H1 (cell line): ENCODE data around the gene RIPK4. TPM values are rescaled to one million over a fixed set of nuclear protein-coding genes. Genes with fewer than 3 reads are reported as not detected.
A peak's percentile ranks its signal among the peaks of the same experiment; 100 is the strongest.

Source experiments
- CTCF ChIA-PET: fragments of 300-600 bp; sonication (Branson Sonifier 250); formaldehyde crosslinking; loops from one replicate; lab custom pipeline; 2021; ENCODE audit not compliant: partially characterized antibody; lab: Charles Lee
- POLR2A ChIA-PET: fragments of 300-600 bp; sonication (Branson Sonifier 250); formaldehyde crosslinking; loops from one replicate; lab custom pipeline; 2021; ENCODE audit warnings: inconsistent platforms; ENCODE audit not compliant: partially characterized antibody; lab: Charles Lee
- DNase-seq, 2 experiments: peaks; one replicate each; pipeline versions ENCODE4 v3.0.0 to v3.0.0-alpha.2; 2010 to 2022; ENCODE audit warnings: low spot score in 2 of 2, low read depth in 1 of 2, mixed read lengths in 1 of 2
- FAIRE-seq: peaks from 2 replicates; lab custom pipeline; 2011; peaks lifted over from hg19 to GRCh38; lab: Jason Lieb, UNC
- H2AFZ ChIP-seq: 2 replicates; pipeline ENCODE4 v1.8.1; 2012; ENCODE audit warnings: low read length, inconsistent platforms
- H2AK5ac ChIP-seq: 2 replicates; pipeline ENCODE4 v1.6.1; 2013; ENCODE audit warnings: low read depth, low read length
- H2BK120ac ChIP-seq: replicated peaks from 2 replicates; pipeline ENCODE3; 2013; ENCODE audit warnings: low read depth, low read length, inconsistent platforms
- H2BK12ac ChIP-seq: 2 replicates; pipeline ENCODE4 v1.6.1; 2013; ENCODE audit warnings: low read depth, low read length
- H2BK15ac ChIP-seq: 2 replicates; pipeline ENCODE4 v1.6.1; 2013; ENCODE audit warnings: low read length
- H2BK20ac ChIP-seq: 2 replicates; pipeline ENCODE4 v1.6.1; 2013; ENCODE audit warnings: low read length
- H2BK5ac ChIP-seq: 2 replicates; pipeline ENCODE4 v1.6.1; 2013; ENCODE audit warnings: low read depth, low read length
- H3K14ac ChIP-seq: 2 replicates; pipeline ENCODE4 v1.6.1; 2013; ENCODE audit warnings: inconsistent platforms; ENCODE audit not compliant: insufficient read length
- H3K18ac ChIP-seq: 2 replicates; pipeline ENCODE4 v1.6.1; 2013; ENCODE audit warnings: low read length; ENCODE audit errors: extremely low read depth
- H3K23ac ChIP-seq: 2 replicates; pipeline ENCODE4 v1.6.1; 2013; ENCODE audit warnings: inconsistent platforms; ENCODE audit not compliant: insufficient read length
- H3K23me2 ChIP-seq: 2 replicates; pipeline ENCODE4 v1.6.1; 2013; ENCODE audit warnings: low read depth, low read length
- H3K27ac ChIP-seq: 2 replicates; pipeline ENCODE4 v1.6.1; 2011; ENCODE audit warnings: low read depth, low read length, inconsistent platforms
- H3K27me3 ChIP-seq, 4 experiments: replicated peaks in 1 of 4; 1 replicate in 1 of 4; 2 replicates in 3 of 4; pipeline versions ENCODE4 v1.6.1 to v1.8.1; 2011 to 2013; ENCODE audit warnings: low read length in 3 of 4, mild to moderate bottlenecking in 3 of 4, inconsistent platforms in 2 of 4, mixed read lengths in 2 of 4, moderate library complexity in 1 of 4; ENCODE audit not compliant: control insufficient read depth in 3 of 4, insufficient read depth in 3 of 4; ENCODE audit errors: extremely low read depth in 1 of 4
- H3K36me3 ChIP-seq, 4 experiments: 2 replicates each; pipeline versions ENCODE4 v1.6.1 to v1.8.1; 2011 to 2013; ENCODE audit warnings: mild to moderate bottlenecking in 4 of 4, low read length in 3 of 4, moderate library complexity in 2 of 4, control low read depth in 1 of 4, inconsistent platforms in 1 of 4; ENCODE audit not compliant: insufficient read depth in 4 of 4, control insufficient read depth in 2 of 4
- H3K4ac ChIP-seq: replicated peaks from 2 replicates; pipeline ENCODE3; 2013; ENCODE audit warnings: low read length, low read depth, mixed read lengths, inconsistent platforms; ENCODE audit not compliant: insufficient read length
- H3K4me1 ChIP-seq, 4 experiments: replicated peaks in 1 of 4; 1 replicate in 1 of 4; 2 replicates in 3 of 4; pipeline versions ENCODE4 v1.6.1 to v1.8.1; 2011 to 2013; ENCODE audit warnings: low read length in 3 of 4, inconsistent platforms in 2 of 4, mixed read lengths in 1 of 4; ENCODE audit not compliant: insufficient read depth in 4 of 4, control insufficient read depth in 3 of 4
- H3K4me2 ChIP-seq, 2 experiments: 2 replicates each; pipeline versions ENCODE4 v1.6.1 to v1.8.1; 2011 to 2013; ENCODE audit warnings: low read depth in 2 of 2, low read length in 2 of 2, control low read depth in 1 of 2, inconsistent platforms in 1 of 2, mild to moderate bottlenecking in 1 of 2; ENCODE audit not compliant: insufficient read depth in 1 of 2
- H3K4me3 ChIP-seq, 4 experiments: fragments of 200-600, 300-600 bp in 1 of 4; sonication (generic), shearing (Covaris generic), sonication (Bioruptor Twin) in 1 of 4; 2 replicates each; pipeline versions ENCODE4 v1.5.1 to v1.8.1; 2011 to 2016; ENCODE audit warnings: low read length in 4 of 4, low read depth in 3 of 4, control low read depth in 2 of 4, inconsistent platforms in 2 of 4, mild to moderate bottlenecking in 2 of 4, mixed read lengths in 1 of 4, moderate library complexity in 1 of 4; ENCODE audit not compliant: insufficient read depth in 2 of 4; ENCODE audit errors: extremely low read depth in 1 of 4
- H3K56ac ChIP-seq: replicated peaks from 2 replicates; pipeline ENCODE3; 2013; ENCODE audit warnings: low read depth, mild to moderate bottlenecking, mixed read lengths, low read length, inconsistent platforms; ENCODE audit not compliant: insufficient read length
- H3K79me1 ChIP-seq: 2 replicates; pipeline ENCODE4 v1.6.1; 2013; ENCODE audit warnings: low read depth, low read length, control low read depth
- H3K79me2 ChIP-seq, 2 experiments: 2 replicates each; pipeline versions ENCODE4 v1.6.1 to v1.8.1; 2012 to 2013; ENCODE audit warnings: low read length in 2 of 2, mild to moderate bottlenecking in 2 of 2, inconsistent platforms in 1 of 2; ENCODE audit not compliant: insufficient read depth in 2 of 2, control insufficient read depth in 1 of 2
- H3K9ac ChIP-seq, 4 experiments: replicated peaks in 1 of 4; 1 replicate in 1 of 4; 2 replicates in 3 of 4; pipeline versions ENCODE4 v1.6.1 to v1.8.1; 2011 to 2013; ENCODE audit warnings: low read depth in 3 of 4, low read length in 3 of 4, control low read depth in 2 of 4, mild to moderate bottlenecking in 2 of 4, moderate library complexity in 2 of 4, inconsistent platforms in 1 of 4; ENCODE audit errors: extremely low read depth in 1 of 4
- H3K9me3 ChIP-seq, 2 experiments: 2 replicates each; pipeline versions ENCODE4 v1.6.1 to v1.8.1; 2012 to 2013; ENCODE audit warnings: mild to moderate bottlenecking in 2 of 2, moderate library complexity in 2 of 2, control low read depth in 1 of 2, inconsistent platforms in 1 of 2, low read depth in 1 of 2, low read length in 1 of 2, mixed read lengths in 1 of 2; ENCODE audit not compliant: insufficient read depth in 2 of 2
- H4K20me1 ChIP-seq, 2 experiments: replicated peaks in 1 of 2; 2 replicates each; pipeline versions ENCODE3 to v1.8.1; 2011 to 2013; ENCODE audit warnings: inconsistent platforms in 2 of 2, low read length in 2 of 2, mild to moderate bottlenecking in 1 of 2; ENCODE audit not compliant: insufficient read depth in 2 of 2, control insufficient read depth in 1 of 2
- H4K5ac ChIP-seq: 2 replicates; pipeline ENCODE4 v1.6.1; 2013; ENCODE audit warnings: low read length, low read depth, mixed read lengths, inconsistent platforms; ENCODE audit not compliant: insufficient read length
- H4K8ac ChIP-seq: 2 replicates; pipeline ENCODE4 v1.8.0; 2013; ENCODE audit warnings: mild to moderate bottlenecking, moderate library complexity, low read length, inconsistent platforms; ENCODE audit not compliant: insufficient read depth; ENCODE audit errors: extremely low read depth
- H4K91ac ChIP-seq: replicated peaks from 2 replicates; pipeline ENCODE3; 2013; ENCODE audit warnings: low read length, mixed read lengths, inconsistent platforms; ENCODE audit not compliant: insufficient read length
- ASH2L ChIP-seq: fragments of 200-600, 300-600 bp; sonication (generic); IDR thresholded peaks from one replicate; pipeline ENCODE4 v1.7.1; 2017; ENCODE audit warnings: low read length
- ATF2 ChIP-seq: IDR thresholded peaks from 2 replicates; pipeline ENCODE4 v1.6.1; 2012; ENCODE audit warnings: low read length, inconsistent platforms
- BACH1 ChIP-seq: IDR thresholded peaks from 2 replicates; pipeline ENCODE4 v1.6.1; 2012; ENCODE audit warnings: low read length, improper control_type of control experiment
- KDM5A ChIP-seq: fragments of 200-600 bp; IDR thresholded peaks from 2 replicates; pipeline ENCODE4 v1.7.1; 2012; ENCODE audit warnings: mild to moderate bottlenecking, low read length, inconsistent platforms, mixed read lengths
- MAFK ChIP-seq: IDR thresholded peaks from 2 replicates; pipeline ENCODE4 v1.6.1; 2012; ENCODE audit warnings: low read depth, mild to moderate bottlenecking, improper control_type of control experiment, low read length
- POLR2AphosphoS5 ChIP-seq: IDR thresholded peaks from 2 replicates; pipeline ENCODE4 v1.6.1; 2011; ENCODE audit warnings: low read depth, low read length
- RFX5 ChIP-seq: IDR thresholded peaks from 2 replicates; pipeline ENCODE4 v1.6.1; 2011; ENCODE audit warnings: low read depth, low read length, improper control_type of control experiment, borderline replicate concordance
- RNF2 ChIP-seq: fragments of 200-900, 300-1000 bp; sonication (generic); IDR thresholded peaks from 2 replicates; pipeline ENCODE4 v1.7.1; 2016; ENCODE audit warnings: borderline replicate concordance, low read depth, mild to moderate bottlenecking, antibody characterized with exemption, low read length; ENCODE audit not compliant: poor library complexity, severe bottlenecking; ENCODE audit errors: missing control alignments
- RXRA ChIP-seq: IDR thresholded peaks from 2 replicates; pipeline ENCODE4 v1.6.1; 2011; ENCODE audit warnings: low read depth, mild to moderate bottlenecking, low read length, moderate library complexity; ENCODE audit not compliant: insufficient read depth
- SIX5 ChIP-seq: IDR thresholded peaks from 2 replicates; pipeline ENCODE4 v1.6.1; 2011; ENCODE audit warnings: mild to moderate bottlenecking, low read depth, low read length
- SP1 ChIP-seq: IDR thresholded peaks from 2 replicates; pipeline ENCODE4 v1.6.1; 2011; ENCODE audit warnings: low read depth, low read length
- USF2 ChIP-seq: IDR thresholded peaks from 2 replicates; pipeline ENCODE4 v1.6.1; 2011; ENCODE audit warnings: low read length, improper control_type of control experiment
- WGBS, 2 experiments: shearing (Covaris generic) in 1 of 2; methylation state at CpG; one replicate each; pipeline versions ENCODE4 v1.1.6 to v1.1.7; 2013 to 2015; ENCODE audit warnings: low lambda C conversion rate in 2 of 2, mixed read lengths in 2 of 2, inconsistent platforms in 1 of 2, low coverage in 1 of 2, missing lambda C conversion rate in 1 of 2; ENCODE audit not compliant: insufficient replicate concordance in 2 of 2, insufficient coverage in 1 of 2, insufficient read length in 1 of 2; ENCODE audit errors: extremely low coverage in 1 of 2, missing lambda C conversion rate in 1 of 2; 5-methylcytosine and 5-hydroxymethylcytosine counted together
- polyA plus RNA-seq, 7 experiments: library from polyadenylated mRNA; depleted of rRNA in 3 of 7; stranded (reverse) in 5 of 7; unstranded in 2 of 7; fragments of >200 nt in 5 of 7; fragments of 200-250 nt in 2 of 7; gene quantifications; 1 replicate in 5 of 7; 2 replicates in 1 of 7; 4 replicates in 1 of 7; pipeline versions ENCODE4 v1.2.1 to v1.2.3, GENCODE V29; 2011 to 2013; ENCODE audit warnings: missing spikeins in 2 of 7, mixed read lengths in 2 of 7
- total RNA-seq: library from RNA; stranded (reverse); fragmentation: NEBNext Ultra II Directional; extraction: Animal tissue kit (Norgen Biotek cat#: 25700); gene quantifications from 2 replicates; pipeline ENCODE4 v1.2.1, GENCODE V29; 2021

Gene RIPK4
- total and polyA plus RNA-seq, 2 of the 8 experiments (the other 6 are each of a cell fraction or from before 2014, with no cell fraction given) = 2.7 to 5.6 TPM

- Histone ChIP-seq H2BK5ac (no peak overlapping the region), H2BK15ac (no peak overlapping the region), H3K79me2 (no peaks in the 10 kb centered on the region), H4K20me1 (peaks cover 2% of the 10 kb centered on the region in 2 experiments), H3K23me2 (no peaks in the 10 kb centered on the region; the same call in 1 of the 2 replicates), H2AFZ (no peak overlapping the region), H3K27me3 (no peaks in the 10 kb centered on the region), H3K9me3 (no peaks in the 10 kb centered on the region), H3K79me1 (no peaks in the 10 kb centered on the region), H3K4me1 (peaks cover 0 to 3% (median 1%) of the 10 kb centered on the region in 4 experiments; a peak in 2 of 7 replicates), H2AK5ac (no peak overlapping the region), H4K91ac (no peak overlapping the region), H4K5ac (no peak overlapping the region), H2BK12ac (no peak overlapping the region), H3K56ac (no peak overlapping the region), H3K4me2 (no peak overlapping the region), H4K8ac (peak overlapping the region; percentile 48; the same call in 1 of the 2 replicates), H3K9ac (no peak overlapping the region), H3K4ac (no peak overlapping the region), H3K18ac (no peak overlapping the region), H3K4me3 (no peak overlapping the region), H3K27ac (no peak overlapping the region), H2BK20ac (no peak overlapping the region), H2BK120ac (no peak overlapping the region), H3K36me3 (peaks cover 5 to 10% (median 8%) of the 10 kb centered on the region in 4 experiments; a peak in 6 of 8 replicates), H3K23ac (no peak overlapping the region), H3K14ac (no peak overlapping the region)
- DNase-seq (no peak), FAIRE-seq (no peak)
- WGBS, 2 experiments = 94% methylated on average over 17 of the region's 20 CpGs; no CpG with 5 or more reads in 1 of the 2 experiments
- ChIA-PET CTCF (interaction anchor here (0.9 kb wide), 1 partner anchor 64 kb away, joined by 4 read pairs; no protein-coding TSS in a partner anchor), POLR2A (no interaction called here)
- TF ChIP-seq RXRA = no peak
- no peak for TF ChIP-seq MAFK
- no peak for TF ChIP-seq RFX5
- TF ChIP-seq ATF2 = no peak
- no peak for TF ChIP-seq ASH2L
- TF ChIP-seq SP1 = no peak
- no peak for TF ChIP-seq POLR2AphosphoS5
- no peak for TF ChIP-seq BACH1
- no peak for TF ChIP-seq USF2
- TF ChIP-seq KDM5A = no peak
- TF ChIP-seq RNF2 = no peak
- TF ChIP-seq SIX5 = no peak
Observed at GRCh38 chr21:41798326-41798725, 31.5 kb upstream of the RIPK4 start.
